Activated naive CD4-positive, alpha-beta T cell treated with anti-CD3 and anti-CD28 coated beads, Interleukin-2, amount 10 ng/mL, durations not matched to agents 5 hours and 36 hours (primary cell): ENCODE results near the gene GRIN2C. TPM values are rescaled to one million over a fixed set of nuclear protein-coding genes. Genes with fewer than 3 reads are reported as not detected.

Experiments used
- total RNA-seq, 2 experiments: library from RNA; stranded (reverse); gene quantifications; one replicate each; pipeline ENCODE4 v1.2.3, GENCODE V29; 2021

The GRIN2C gene
- total RNA-seq, result under 1 TPM in 1 of 2 experiments, not detected in 1; 0.10 TPM

DNA sequence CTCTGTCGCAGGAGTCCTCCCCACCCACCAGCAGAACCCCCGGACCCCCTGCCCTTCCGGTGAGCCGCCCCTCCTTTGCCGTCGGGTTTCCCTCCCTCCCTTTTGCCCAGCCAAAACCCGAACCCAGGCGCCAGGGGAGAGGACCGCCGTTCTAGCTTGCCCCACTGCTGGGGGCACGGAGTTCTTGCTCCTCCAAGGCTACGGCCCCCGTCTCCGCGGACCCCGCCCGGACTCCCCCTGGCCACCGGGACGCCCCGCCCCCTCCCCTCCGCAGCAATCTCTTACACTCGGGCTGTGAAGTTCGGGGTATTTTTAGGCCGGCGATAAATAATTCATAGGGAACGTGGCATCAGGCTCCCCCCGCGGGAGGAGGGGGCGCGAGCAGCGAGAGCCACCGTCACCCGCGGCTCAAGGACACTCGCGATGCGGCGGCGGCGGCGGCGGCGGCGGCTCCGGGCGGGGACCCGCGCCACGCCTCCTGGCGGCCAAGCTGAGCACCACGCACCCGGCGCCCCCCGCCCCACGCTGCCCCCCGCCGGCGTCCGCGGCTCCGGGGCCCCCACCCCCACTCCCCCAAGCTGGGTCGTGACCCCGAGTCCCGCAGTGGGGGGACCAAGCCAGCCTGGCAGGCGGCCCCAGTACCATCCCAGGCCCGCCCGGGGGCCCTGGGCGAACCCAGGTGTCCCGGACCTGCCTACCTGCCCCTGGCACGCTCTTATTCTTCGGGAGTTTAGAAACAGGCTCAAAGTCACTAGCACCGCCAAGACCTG is at the start of gene GRIN2C:
GRIN2C (minus strand) TSS at position 427 of the 770 bp plus-strand sequence. CDS start 4,793 bp downstream, outside the sequence.

GRCh38 chr17:74892974-74893911 is 33.6 kb upstream of the GRIN2C start, which contains the start of gene FADS6:
Gene FADS6, minus strand, starts transcription at chr17:74893633. Its CDS starts 38 bp downstream, at chr17:74893595.

GRCh38 chr17:74872313-74873036 is 12.8 kb upstream of the GRIN2C start, which contains the start of gene FDXR:
Gene FDXR, minus strand, starts transcription at chr17:74872994. Its CDS starts 50 bp downstream, at chr17:74872944.

Other genes starting within 250 kb of the GRIN2C start
- not detected for gene CD300E, start 236.1 kb downstream of the GRIN2C start, total RNA-seq
- not detected for gene CD300LF, start 147.0 kb downstream of the GRIN2C start, total RNA-seq
- gene RAB37, start 122.6 kb downstream of the GRIN2C start, total RNA-seq, result 10 to 100 TPM; 44.7 to 48.1 TPM
- gene NHERF1, start 111.3 kb downstream of the GRIN2C start, total RNA-seq, result 100 to 1,000 TPM; 256 to 262 TPM
- 10 to 100 TPM; 43.4 to 44.8 TPM for gene NAT9, start 83.5 kb downstream of the GRIN2C start, total RNA-seq
- gene FDXR, start 13.1 kb upstream of the GRIN2C start, total RNA-seq, result 10 to 100 TPM; 22.3 to 22.9 TPM
- gene FADS6, start 33.7 kb upstream of the GRIN2C start, total RNA-seq, result not detected
- gene USH1G, start 63.4 kb upstream of the GRIN2C start, total RNA-seq, result not detected
- not detected for gene OTOP2, start 64.4 kb upstream of the GRIN2C start, total RNA-seq
- gene OTOP3, start 76.0 kb upstream of the GRIN2C start, total RNA-seq, result not detected
- under 1 TPM; 0.58 to 0.79 TPM for gene HID1, start 112.9 kb upstream of the GRIN2C start, total RNA-seq
- gene CDR2L, start 127.7 kb upstream of the GRIN2C start, total RNA-seq, result under 1 TPM; 0.28 to 0.41 TPM
- gene MRPL58, start 152.8 kb upstream of the GRIN2C start, total RNA-seq, result 10 to 100 TPM; 37.0 to 40.4 TPM
- gene ATP5PD, start 187.1 kb upstream of the GRIN2C start, total RNA-seq, result 100 to 1,000 TPM; 234 to 239 TPM
- 10 to 100 TPM; 19.0 to 20.5 TPM for gene KCTD2, start 187.3 kb upstream of the GRIN2C start, total RNA-seq
- 10 to 100 TPM; 11.5 to 11.7 TPM for gene SLC16A5, start 228.1 kb upstream of the GRIN2C start, total RNA-seq